H1 (cell line): ENCODE results near the gene DOK6.

Source experiments
- KDM1A ChIP-seq: fragments of 200-600, 300-600 bp; sonication (generic); IDR thresholded peaks from 2 replicates; pipeline ENCODE4 v1.7.1; 2016; ENCODE audit warnings: mild to moderate bottlenecking, low read length, borderline replicate concordance
- POLR2A ChIP-seq, 2 experiments: IDR thresholded peaks; 1 replicate in 1 of 2; 2 replicates in 1 of 2; pipeline ENCODE4 v1.6.1; 2011; ENCODE audit warnings: low read depth in 2 of 2, low read length in 2 of 2, mild to moderate bottlenecking in 2 of 2; ENCODE audit errors: control extremely low read depth in 1 of 2

DNA sequence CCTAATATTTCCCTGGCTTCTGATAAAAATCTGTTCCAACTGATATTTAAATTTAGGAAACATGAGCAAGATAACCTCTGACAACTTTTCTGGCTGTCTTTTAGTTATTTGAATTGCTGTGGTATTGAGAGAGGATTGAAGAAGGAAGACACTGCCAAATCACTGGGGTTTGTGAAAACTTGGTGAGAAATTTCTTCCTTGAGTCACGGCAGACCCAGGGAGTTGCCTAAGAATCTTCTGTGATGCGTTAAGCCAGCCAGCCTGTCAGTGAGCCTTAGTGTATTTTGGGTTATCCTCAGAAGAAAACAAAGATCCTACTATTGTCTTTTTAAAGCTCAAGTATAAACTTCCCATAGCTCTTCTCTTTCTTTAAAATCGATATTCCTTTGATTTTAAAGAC lies 17.5 kb upstream of the DOK6 start:
- TF ChIP-seq KDM1A (no peak), POLR2A (IDR thresholded peaks at IDR 0.05; ENCODE audit: control extremely low read depth in 1 of 2, low read depth in 2 of 2, low read length in 2 of 2) (no peak)
